HepG2 (cell line): ENCODE results near the gene TNS4.

Experiments
- KDM5A ChIP-seq: fragments of 200-600 bp; sonication (generic); IDR thresholded peaks from 2 replicates; pipeline ENCODE4 v1.7.0; 2018; ENCODE audit warnings: antibody characterized with exemption, mild to moderate bottlenecking, low read length, borderline replicate concordance
- KDM5B ChIP-seq: sonication (generic); formaldehyde crosslinking; IDR thresholded peaks from 2 replicates; pipeline ENCODE4 v1.4.0; 2020; ENCODE audit warnings: missing genetic modification reagents, mild to moderate bottlenecking, borderline replicate concordance
- MTA3 ChIP-seq: sonication (generic); formaldehyde crosslinking; IDR thresholded peaks from 2 replicates; pipeline ENCODE4 v1.4.0; 2020; ENCODE audit warnings: missing genetic modification reagents
- ZNF740 ChIP-seq: sonication (generic); formaldehyde crosslinking; IDR thresholded peaks from 2 replicates; pipeline ENCODE4 v1.4.0; 2020; ENCODE audit warnings: missing genetic modification reagents

GRCh38 chr17:40534371-40535189, 33.2 kb upstream of the TNS4 start:
- TF ChIP-seq MTA3 (CRISPR knock-in tag) (no peak), KDM5B (CRISPR knock-in tag) (no peak), ZNF740 (CRISPR knock-in tag) (no peak), KDM5A (no peak)
